B cell (primary cell): ENCODE measurements around the gene TM2D1. TPM values are rescaled to one million over a fixed set of nuclear protein-coding genes. Genes with fewer than 3 reads are reported as not detected.

Experiments
- ATAC-seq: fragments of 200-7000 bp; cut with Tn5 transposase; one replicate; pipeline ENCODE4 v1.10.0; 2021; ENCODE audit warnings: low read depth, mild to moderate bottlenecking, moderate number of reproducible peaks, moderate library complexity
- CTCF ChIA-PET: fragments of 350-600 bp; sonication (Branson Sonifier 250); formaldehyde crosslinking; loops from one replicate; lab custom pipeline; 2021; ENCODE audit warnings: antibody characterized with exemption, inconsistent platforms; lab: Charles Lee
- POLR2A ChIA-PET: fragments of 350-600 bp; sonication (Branson Sonifier 250); formaldehyde crosslinking; loops from one replicate; lab custom pipeline; 2021; ENCODE audit warnings: antibody characterized with exemption; lab: Charles Lee
- DNase-seq: peaks from one replicate; pipeline ENCODE4 v3.0.0; 2013
- H2AFZ ChIP-seq: 2 replicates; pipeline ENCODE4 v1.6.1; 2012; ENCODE audit warnings: mild to moderate bottlenecking, low read depth, low read length; ENCODE audit not compliant: insufficient read depth, poor library complexity, severe bottlenecking
- H3K27ac ChIP-seq, 2 donors: 1 replicate in 1 of 2; 2 replicates in 1 of 2; pipeline ENCODE4 v1.5.1; 2012 to 2013; ENCODE audit warnings: low read length in 2 of 2, mild to moderate bottlenecking in 2 of 2, moderate library complexity in 1 of 2
- H3K27me3 ChIP-seq, 4 experiments: fragments of 200-600 bp in 1 of 4; sonication (generic) in 1 of 4; replicated peaks in 1 of 4; 1 replicate in 2 of 4; 2 replicates in 2 of 4; pipeline versions ENCODE4 v1.6.1 to v1.7.0; 2013 to 2016; ENCODE audit warnings: low read length in 3 of 4, mild to moderate bottlenecking in 2 of 4, mixed read lengths in 1 of 4, moderate library complexity in 1 of 4; ENCODE audit not compliant: insufficient read depth in 4 of 4, control insufficient read depth in 3 of 4; ENCODE audit errors: control extremely low read depth in 1 of 4
- H3K36me3 ChIP-seq, 2 experiments: replicated peaks in 1 of 2; 1 replicate in 1 of 2; 2 replicates in 1 of 2; pipeline versions ENCODE4 v1.6.1 to v1.7.1; 2013; ENCODE audit warnings: low read length in 1 of 2; ENCODE audit not compliant: insufficient read depth in 2 of 2, control insufficient read depth in 1 of 2; ENCODE audit errors: control extremely low read depth in 1 of 2, extremely low read depth in 1 of 2
- H3K4me1 ChIP-seq, 2 donors: fragments of 200-600 bp in 1 of 2; sonication (generic) in 1 of 2; 1 replicate in 1 of 2; 2 replicates in 1 of 2; pipeline versions ENCODE4 v1.5.1 to v1.6.1; 2013 to 2017; ENCODE audit warnings: low read length in 2 of 2; ENCODE audit not compliant: control insufficient read depth in 2 of 2, insufficient read depth in 2 of 2
- H3K4me2 ChIP-seq: replicated peaks from 2 replicates; pipeline ENCODE3; 2012; ENCODE audit warnings: mild to moderate bottlenecking, low read depth, low read length; ENCODE audit not compliant: poor library complexity, severe bottlenecking
- H3K4me3 ChIP-seq, 5 experiments: fragments of 200-600 bp in 1 of 5; sonication (generic) in 1 of 5; 1 replicate in 3 of 5; 2 replicates in 2 of 5; pipeline versions ENCODE4 v1.5.1 to v1.7.0; 2011 to 2016; ENCODE audit warnings: low read length in 4 of 5, mild to moderate bottlenecking in 4 of 5, low read depth in 2 of 5, control low read depth in 1 of 5, moderate library complexity in 1 of 5; ENCODE audit not compliant: insufficient read depth in 1 of 5; ENCODE audit errors: control extremely low read depth in 1 of 5, extremely low read depth in 1 of 5
- H3K79me2 ChIP-seq: fragments of 200-600 bp; sonication (generic); one replicate; pipeline ENCODE4 v1.6.0; 2016; ENCODE audit warnings: low read length; ENCODE audit not compliant: control insufficient read depth, insufficient read depth
- H3K9ac ChIP-seq: fragments of 200-600 bp; sonication (generic); 2 replicates; pipeline ENCODE4 v1.6.1; 2017; ENCODE audit warnings: mild to moderate bottlenecking, low read length, moderate library complexity
- H3K9me3 ChIP-seq, 3 donors: one replicate each; pipeline versions ENCODE4 v1.6.1 to v1.7.1; 2013; ENCODE audit warnings: low read length in 2 of 3; ENCODE audit not compliant: control insufficient read depth in 2 of 3, insufficient read depth in 1 of 3; ENCODE audit errors: control extremely low read depth in 1 of 3
- H4K20me1 ChIP-seq: 2 replicates; pipeline ENCODE4 v1.6.0; 2012; ENCODE audit warnings: mild to moderate bottlenecking, low read length; ENCODE audit not compliant: insufficient read depth, control insufficient read depth, poor library complexity, severe bottlenecking
- H3K27ac Mint-ChIP-seq: one replicate; pipeline ENCODE4 v1.8.0; 2021; ENCODE audit warnings: mixed read lengths
- H3K27me3 Mint-ChIP-seq: one replicate; pipeline ENCODE4 v1.8.0; 2021; ENCODE audit warnings: mixed read lengths
- H3K4me1 Mint-ChIP-seq: one replicate; pipeline ENCODE4 v1.8.0; 2021; ENCODE audit warnings: mixed read lengths
- H3K4me3 Mint-ChIP-seq: one replicate; pipeline ENCODE4 v1.8.0; 2021; ENCODE audit warnings: mixed read lengths
- H3K9me3 Mint-ChIP-seq: one replicate; pipeline ENCODE4 v1.8.0; 2022; ENCODE audit warnings: mixed read lengths; ENCODE audit not compliant: insufficient read depth
- EZH2 ChIP-seq: IDR thresholded peaks from 2 replicates; pipeline ENCODE4 v1.6.1; 2012; ENCODE audit warnings: borderline replicate concordance, low read depth, mild to moderate bottlenecking, moderate library complexity, low read length; ENCODE audit not compliant: insufficient read depth, poor library complexity, severe bottlenecking
- WGBS: methylation state at CpG from one replicate; pipeline ENCODE4 v1.1.5; 2013; ENCODE audit warnings: missing lambda C conversion rate; ENCODE audit not compliant: insufficient coverage; 5-methylcytosine and 5-hydroxymethylcytosine counted together
- intact Hi-C: fragments of 100-400 bp; cut with micrococcal nuclease; formaldehyde crosslinking; loops from one replicate; pipeline ENCODE4 v1.10.0; 2022
- polyA plus RNA-seq: library from polyadenylated mRNA; depleted of rRNA; stranded (reverse); fragments of >200 nt; gene quantifications from 2 replicates; pipeline ENCODE4 v1.2.3, GENCODE V29; 2012
- total RNA-seq, 2 donors: library from RNA; stranded (reverse); fragments of 120-200 nt in 1 of 2; gene quantifications; 1 replicate in 1 of 2; 2 replicates in 1 of 2; pipeline versions ENCODE4 v1.2.3 to v1.2.4, GENCODE V29; 2013 to 2022
- TF ChIP-seq, protein P1 (sequence below): fragments of 200-600 bp; IDR thresholded peaks from one replicate; pipeline ENCODE4 v1.8.0; 2022; ENCODE audit warnings: antibody characterized with exemption, mild to moderate bottlenecking

The TM2D1 gene
- total and polyA plus RNA-seq, 2 donors (not counting 1 experiment from before 2014, with no cell fraction given): 30.8 to 53.3 TPM

GRCh38 chr1:61641578-61642336, 83.2 kb downstream of the TM2D1 start:
- Histone ChIP-seq H3K79me2 (no peaks in the 10 kb centered on the region), H3K27ac (no peak overlapping the region), H3K9me3 (no peaks in the 10 kb centered on the region), H4K20me1 (no peaks in the 10 kb centered on the region), H3K4me3 (peak overlapping the region in 4 of 5 experiments; percentile 12 to 70 (median 54)), H3K27me3 (no peaks in the 10 kb centered on the region), H3K4me1 (no peaks in the 10 kb centered on the region), H2AFZ (peak overlapping the region; percentile 74), H3K36me3 (no peaks in the 10 kb centered on the region), H3K4me2 (peak overlapping the region; percentile 68), H3K9ac (peak overlapping the region; percentile 66)
- Mint-ChIP-seq H3K27ac (peak overlapping the region; percentile 27), H3K27me3 (peaks cover 4% of the 10 kb centered on the region), H3K4me1 (peaks cover 16% of the 10 kb centered on the region), H3K9me3 (no peaks in the 10 kb centered on the region), H3K4me3 (peak overlapping the region; percentile 86)
- TF ChIP-seq, protein P1, sequence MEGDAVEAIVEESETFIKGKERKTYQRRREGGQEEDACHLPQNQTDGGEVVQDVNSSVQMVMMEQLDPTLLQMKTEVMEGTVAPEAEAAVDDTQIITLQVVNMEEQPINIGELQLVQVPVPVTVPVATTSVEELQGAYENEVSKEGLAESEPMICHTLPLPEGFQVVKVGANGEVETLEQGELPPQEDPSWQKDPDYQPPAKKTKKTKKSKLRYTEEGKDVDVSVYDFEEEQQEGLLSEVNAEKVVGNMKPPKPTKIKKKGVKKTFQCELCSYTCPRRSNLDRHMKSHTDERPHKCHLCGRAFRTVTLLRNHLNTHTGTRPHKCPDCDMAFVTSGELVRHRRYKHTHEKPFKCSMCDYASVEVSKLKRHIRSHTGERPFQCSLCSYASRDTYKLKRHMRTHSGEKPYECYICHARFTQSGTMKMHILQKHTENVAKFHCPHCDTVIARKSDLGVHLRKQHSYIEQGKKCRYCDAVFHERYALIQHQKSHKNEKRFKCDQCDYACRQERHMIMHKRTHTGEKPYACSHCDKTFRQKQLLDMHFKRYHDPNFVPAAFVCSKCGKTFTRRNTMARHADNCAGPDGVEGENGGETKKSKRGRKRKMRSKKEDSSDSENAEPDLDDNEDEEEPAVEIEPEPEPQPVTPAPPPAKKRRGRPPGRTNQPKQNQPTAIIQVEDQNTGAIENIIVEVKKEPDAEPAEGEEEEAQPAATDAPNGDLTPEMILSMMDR: peak; percentile 83
- TF ChIP-seq EZH2: no peak
- CTCF ChIA-PET: interaction anchor here (1.0 to 3.2 kb wide), 4 partner anchors 11 to 592 kb away, joined by 3 to 11 read pairs (median 6); no protein-coding TSS in a partner anchor
- ATAC-seq (peak; percentile 92), DNase-seq (peak; percentile 42)
- POLR2A ChIA-PET: no interaction called here
- intact Hi-C loops: loop anchor here (10.0 kb wide), 1 partner anchor 1667 kb away; no protein-coding TSS in a partner anchor
- WGBS: under 1% methylated on average over 18 of the region's 23 CpGs
